ENCODE measurements around the gene RPRD1B. TPM values are rescaled to one million over a fixed set of nuclear protein-coding genes. Genes with fewer than 3 reads are reported as not detected.

RPRD1B gene
- total RNA-seq, 1 experiment from 2014 or later, result 43.6 TPM

DNA sequence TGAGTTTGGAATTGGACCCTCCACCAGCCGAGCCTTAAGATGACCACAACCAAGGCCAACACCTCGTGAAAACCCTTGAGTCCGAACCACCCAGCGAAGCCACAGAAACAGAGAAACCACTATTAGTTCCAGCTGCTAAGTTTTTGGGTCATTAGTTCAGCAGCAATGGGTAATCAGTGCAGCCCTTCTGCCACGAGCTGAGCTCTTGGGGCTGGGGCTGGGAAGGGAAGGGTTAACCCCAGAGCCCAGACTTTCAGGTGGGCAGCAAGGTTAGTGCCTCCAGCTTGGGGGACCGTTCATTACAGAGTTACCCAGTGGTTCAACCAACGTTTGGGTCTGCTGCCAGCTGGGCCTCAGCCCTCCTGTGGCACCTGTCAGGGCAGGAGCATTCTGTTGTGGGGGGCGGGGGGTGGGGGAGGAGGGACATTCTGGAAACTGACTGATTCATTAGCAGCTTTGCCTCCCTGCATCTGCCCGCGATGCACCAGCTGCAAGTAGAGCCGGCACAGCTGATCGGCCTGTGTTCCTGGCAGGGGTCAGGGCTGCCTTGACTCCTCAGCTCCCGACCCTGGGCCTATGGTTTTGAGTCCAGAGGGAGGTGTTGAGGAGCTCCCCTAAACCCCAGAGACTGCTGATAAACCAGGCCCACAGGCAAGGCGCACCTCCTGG, 78.8 kb downstream of the RPRD1B start:
- intact Hi-C loops (cut with micrococcal nuclease), result loop anchor here (5.0 kb wide), 2 partner anchors 55 to 110 kb away; partner anchors contain the start of gene TGM2
- BruUV-seq (replicated peaks), result no TSS peak
- 0 out of 2 replicates have a peak, but pooled peaks cover 5% of the 10 kb centered on the region for H3K36me3 ChIP-seq (ENCODE audit: low read depth, low read length)
- peaks cover 10% of the 10 kb centered on the region for H3F3A ChIP-seq (ENCODE audit: low read length, unreplicated experiment)
- no peaks in the 10 kb centered on the region for H3K9me3 ChIP-seq (ENCODE audit: low read length)
- ChIA-PET POLR2A (ENCODE audit: unreplicated experiment) (no interaction called here), CTCF (no interaction called here)
- ATAC-seq (no peak), DNase-seq (no peak)
- TF ChIP-seq EZH2 (IDR thresholded peaks at IDR 0.05; ENCODE audit: low read length, unreplicated experiment) (no peak), EZH2phosphoT487 (IDR thresholded peaks at IDR 0.05; ENCODE audit: borderline replicate concordance, low read length) (no peak)
- TF ChIP-seq, protein P1, sequence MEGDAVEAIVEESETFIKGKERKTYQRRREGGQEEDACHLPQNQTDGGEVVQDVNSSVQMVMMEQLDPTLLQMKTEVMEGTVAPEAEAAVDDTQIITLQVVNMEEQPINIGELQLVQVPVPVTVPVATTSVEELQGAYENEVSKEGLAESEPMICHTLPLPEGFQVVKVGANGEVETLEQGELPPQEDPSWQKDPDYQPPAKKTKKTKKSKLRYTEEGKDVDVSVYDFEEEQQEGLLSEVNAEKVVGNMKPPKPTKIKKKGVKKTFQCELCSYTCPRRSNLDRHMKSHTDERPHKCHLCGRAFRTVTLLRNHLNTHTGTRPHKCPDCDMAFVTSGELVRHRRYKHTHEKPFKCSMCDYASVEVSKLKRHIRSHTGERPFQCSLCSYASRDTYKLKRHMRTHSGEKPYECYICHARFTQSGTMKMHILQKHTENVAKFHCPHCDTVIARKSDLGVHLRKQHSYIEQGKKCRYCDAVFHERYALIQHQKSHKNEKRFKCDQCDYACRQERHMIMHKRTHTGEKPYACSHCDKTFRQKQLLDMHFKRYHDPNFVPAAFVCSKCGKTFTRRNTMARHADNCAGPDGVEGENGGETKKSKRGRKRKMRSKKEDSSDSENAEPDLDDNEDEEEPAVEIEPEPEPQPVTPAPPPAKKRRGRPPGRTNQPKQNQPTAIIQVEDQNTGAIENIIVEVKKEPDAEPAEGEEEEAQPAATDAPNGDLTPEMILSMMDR (conservative IDR thresholded peaks at IDR 0.05; ENCODE audit: low read depth, low read length), result no peak
- no peak overlapping the region for H3K27ac ChIP-seq (ENCODE audit: low read length)
- no peaks in the 10 kb centered on the region for H3K27me3 ChIP-seq (ENCODE audit: low read length)
- H3K9me2 ChIP-seq (replicated peaks; ENCODE audit: low read length), result no peaks in the 10 kb centered on the region
- H3K79me2 ChIP-seq (ENCODE audit: low read length), result no peaks in the 10 kb centered on the region
- no peak overlapping the region for H2AFZ ChIP-seq (ENCODE audit: low read length)
- H3K9ac ChIP-seq (ENCODE audit: low read length), result no peak overlapping the region
- no peak overlapping the region for H3K4me2 ChIP-seq (ENCODE audit: low read length)
- no peak overlapping the region for H3K4me3 ChIP-seq (ENCODE audit: low read length)
- peaks cover 52% of the 10 kb centered on the region for H3K4me1 ChIP-seq (ENCODE audit: insufficient read depth, low read length)
- no peaks in the 10 kb centered on the region for H4K20me1 ChIP-seq (ENCODE audit: low read length)

GRCh38 chr20:38112930-38113294, 79.4 kb downstream of the RPRD1B start:
- Histone ChIP-seq H3K9me3 (ENCODE audit: low read length) (no peaks in the 10 kb centered on the region), H3K9ac (ENCODE audit: low read length) (no peak overlapping the region), H3K4me2 (ENCODE audit: low read length) (no peak overlapping the region), H3K4me1 (ENCODE audit: insufficient read depth, low read length) (peaks cover 56% of the 10 kb centered on the region), H3F3A (ENCODE audit: low read length, unreplicated experiment) (peaks cover 10% of the 10 kb centered on the region), H3K4me3 (ENCODE audit: low read length) (no peak overlapping the region), H3K79me2 (ENCODE audit: low read length) (no peaks in the 10 kb centered on the region), H4K20me1 (ENCODE audit: low read length) (no peaks in the 10 kb centered on the region), H3K36me3 (ENCODE audit: low read depth, low read length) (0 out of 2 replicates have a peak, but pooled peaks cover 5% of the 10 kb centered on the region), H2AFZ (ENCODE audit: low read length) (no peak overlapping the region), H3K27me3 (ENCODE audit: low read length) (no peaks in the 10 kb centered on the region), H3K9me2 (replicated peaks; ENCODE audit: low read length) (no peaks in the 10 kb centered on the region), H3K27ac (ENCODE audit: low read length) (no peak overlapping the region)
- POLR2A ChIA-PET (ENCODE audit: unreplicated experiment), result no interaction called here
- DNase-seq (no peak), ATAC-seq (no peak)
- CTCF ChIA-PET, result interaction anchor here (0.6 kb wide), 1 partner anchor 108 kb away, joined by 4 read pairs; no protein-coding TSS in a partner anchor
- intact Hi-C loops (cut with micrococcal nuclease), result loop anchor here (5.0 kb wide), 2 partner anchors 54 to 109 kb away; partner anchors contain the start of gene TGM2
- BruUV-seq (replicated peaks), result no TSS peak
- TF ChIP-seq EZH2 (IDR thresholded peaks at IDR 0.05; ENCODE audit: low read length, unreplicated experiment) (no peak), EZH2phosphoT487 (IDR thresholded peaks at IDR 0.05; ENCODE audit: borderline replicate concordance, low read length) (no peak)
- TF ChIP-seq, protein P1 (conservative IDR thresholded peaks at IDR 0.05; ENCODE audit: low read depth, low read length), result no peak
